ENCODE data around the gene PRPH2.

- TF ChIP-seq CTCF (IDR thresholded peaks at IDR 0.05) (no peak), POLR2A (IDR thresholded peaks at IDR 0.05) (no peak), POLR2AphosphoS5 (IDR thresholded peaks at IDR 0.05) (no peak)
These were observed 28.6 kb downstream of the PRPH2 start for GRCh38 chr6:42693725-42694323.

All from stomach (tissue), 4 donors.